Stimulated activated CD8-positive, alpha-beta memory T cell treated with anti-CD3 and anti-CD28 coated beads, Interleukin-4, amount 100 ng/mL, for 1 hour (primary cell): ENCODE results near the gene FOXO6.

ENCODE experiments used
- DNase-seq, 2 donors: peaks; one replicate each; pipeline ENCODE4 v3.0.0-alpha.2; 2020; ENCODE audit warnings: low read depth in 2 of 2, low spot score in 1 of 2

Gene FOXO6

DNA sequence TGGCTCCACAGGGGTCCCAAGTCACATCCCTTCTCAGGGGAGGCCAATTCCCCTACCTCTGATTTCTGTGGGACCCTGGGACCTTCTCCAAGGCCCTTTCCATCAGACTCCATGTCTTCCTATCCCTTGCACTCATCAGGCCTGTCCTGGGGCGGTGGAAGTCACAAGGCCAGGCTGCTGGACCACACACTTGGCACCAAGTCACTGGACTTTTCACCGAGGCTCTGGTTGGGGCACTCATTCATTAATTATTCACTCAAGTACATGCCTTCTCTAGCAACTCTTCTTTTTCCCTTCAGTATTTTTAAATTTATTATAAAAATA, 11.2 kb upstream of the FOXO6 start:
- DNase-seq: no peak

DNA sequence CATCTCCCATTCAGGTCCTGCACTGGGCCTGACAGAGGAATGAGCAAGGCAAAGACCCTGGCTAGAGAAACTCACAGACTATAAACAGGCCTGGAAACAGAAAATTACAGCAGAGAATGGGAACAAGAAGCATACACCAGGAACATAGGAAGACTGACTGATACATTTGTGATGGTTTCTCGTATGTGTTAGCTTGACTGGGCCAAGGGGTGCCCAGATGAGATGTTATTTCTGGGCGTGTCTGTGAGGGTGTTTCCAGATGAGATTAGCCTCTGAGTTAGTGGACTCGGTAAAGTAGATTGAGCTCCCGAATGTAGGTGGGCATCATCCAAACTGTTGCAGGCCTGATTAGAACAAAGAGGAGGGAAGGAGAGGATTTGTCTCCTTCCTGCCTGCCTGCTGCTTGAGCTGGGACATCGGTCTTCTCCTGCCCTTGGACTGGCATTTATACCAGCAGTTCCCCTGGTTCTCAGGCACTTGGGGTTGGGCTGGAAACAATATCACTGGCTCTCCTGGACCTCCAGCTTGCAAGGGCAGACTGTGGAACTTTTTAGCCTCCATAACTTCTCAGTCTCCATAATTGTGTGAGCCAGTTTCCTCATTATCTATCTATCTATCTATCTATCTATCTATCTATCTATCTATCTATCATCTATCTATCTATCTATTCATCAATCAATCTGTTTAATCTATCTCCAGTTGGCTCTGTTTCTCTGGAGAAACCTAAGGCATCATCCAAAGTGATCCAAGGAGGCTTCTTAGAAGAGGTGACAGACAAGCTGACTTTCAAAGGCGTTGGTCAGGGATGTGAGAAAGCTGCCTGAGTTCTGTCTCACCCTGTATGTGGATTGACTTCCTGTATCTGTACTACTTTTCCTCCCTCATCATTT, 9.7 kb upstream of the FOXO6 start:
- DNase-seq: no peak

DNA sequence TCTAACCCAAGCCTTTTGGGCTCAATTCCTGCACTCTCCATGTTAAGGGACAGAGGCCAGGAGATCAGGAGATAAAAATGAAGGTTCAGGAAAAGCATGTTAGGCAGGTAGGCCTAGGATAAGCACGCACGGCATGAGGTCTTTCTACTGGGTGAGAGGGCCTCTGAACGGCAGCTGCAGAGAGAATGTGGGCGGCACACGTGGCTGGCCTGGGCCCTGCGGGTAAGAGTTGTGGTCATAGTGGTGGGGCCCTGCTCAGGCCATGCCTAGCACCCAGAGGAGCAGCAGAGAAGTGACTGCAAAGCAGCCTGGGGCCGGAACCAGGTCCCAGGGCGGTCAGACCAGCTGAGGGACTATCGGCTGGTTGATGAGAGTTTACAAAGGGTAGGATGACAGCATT, 7.5 kb upstream of the FOXO6 start:
- DNase-seq: no peak

DNA sequence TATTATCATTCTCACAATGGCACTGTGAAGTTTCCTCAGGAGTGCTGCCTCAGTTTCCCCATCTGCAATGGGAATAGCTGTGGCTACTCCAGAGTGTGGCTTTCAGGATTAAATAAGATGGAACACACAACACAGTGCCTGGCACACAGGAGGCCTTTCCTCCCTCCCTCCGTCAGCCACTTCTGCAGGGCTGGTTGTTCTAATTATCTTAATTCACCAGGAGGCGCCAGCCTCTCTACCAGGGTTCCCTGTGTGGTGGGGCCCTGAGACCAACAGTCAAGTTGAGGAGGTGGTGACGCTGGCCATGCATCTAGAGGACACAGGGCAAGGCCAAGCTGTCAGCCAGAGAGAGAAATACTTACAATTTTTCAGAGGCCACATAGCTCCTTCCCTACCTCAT, 6.3 kb upstream of the FOXO6 start:
- DNase-seq: no peak

DNA sequence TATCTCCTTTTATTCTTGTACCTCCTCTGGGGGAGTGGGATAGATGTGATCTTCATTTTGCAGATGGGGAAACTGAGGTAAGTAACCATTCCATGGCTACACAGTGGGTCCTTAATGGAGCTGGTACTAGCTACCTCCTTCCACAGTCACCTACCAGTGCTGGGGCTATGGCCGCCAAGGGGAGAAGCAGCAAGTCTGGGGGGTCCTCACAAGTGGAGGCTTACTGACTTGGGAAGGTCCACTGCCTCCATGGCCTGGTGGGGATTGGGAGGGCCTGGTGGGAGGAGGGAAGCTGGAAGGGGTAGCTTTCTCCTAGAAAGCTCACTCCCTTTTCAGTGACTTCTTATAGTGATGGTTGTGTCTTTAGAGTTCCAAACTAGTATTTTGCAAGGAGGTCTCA, 5.9 kb upstream of the FOXO6 start:
- DNase-seq: no peak

DNA sequence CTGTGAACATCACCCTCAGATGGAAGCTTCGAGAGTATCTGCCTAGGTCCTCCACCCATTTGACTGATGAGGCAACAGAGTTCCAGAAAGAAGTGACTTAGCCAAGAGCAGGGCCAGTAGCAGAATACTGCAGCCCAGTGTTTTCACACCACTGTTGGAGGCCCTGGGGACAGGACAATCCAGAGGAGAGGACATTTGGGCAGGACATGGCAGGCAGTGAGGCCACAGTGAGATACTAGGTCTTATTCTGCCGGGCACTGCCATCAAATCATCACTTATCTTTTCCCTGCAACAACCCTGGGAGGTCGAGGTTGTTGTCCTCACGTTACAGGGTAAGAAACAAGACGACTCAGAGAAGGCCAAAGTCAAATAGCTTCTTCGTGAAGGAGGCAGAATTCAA, 5.5 kb upstream of the FOXO6 start:
- no peak for DNase-seq

DNA sequence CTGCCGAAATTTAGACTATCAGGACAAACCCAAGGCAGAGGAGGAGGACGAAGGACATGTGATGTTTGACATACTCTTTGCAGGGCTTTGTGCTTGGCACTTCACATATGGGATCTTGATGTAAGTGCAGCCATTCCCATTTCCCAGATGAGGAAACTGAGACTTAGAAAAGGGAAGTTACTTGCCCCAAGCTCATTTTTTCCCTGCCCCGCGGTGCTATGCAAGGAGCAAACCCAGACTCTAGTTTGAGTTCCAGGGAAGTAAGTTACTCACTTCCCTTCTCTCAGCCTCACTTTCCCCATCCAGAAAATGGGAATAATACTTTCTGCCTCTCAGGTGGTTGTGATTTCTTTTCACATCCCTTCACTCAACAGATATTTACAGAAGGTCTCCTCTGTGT, 4.5 kb upstream of the FOXO6 start:
- no peak for DNase-seq

DNA sequence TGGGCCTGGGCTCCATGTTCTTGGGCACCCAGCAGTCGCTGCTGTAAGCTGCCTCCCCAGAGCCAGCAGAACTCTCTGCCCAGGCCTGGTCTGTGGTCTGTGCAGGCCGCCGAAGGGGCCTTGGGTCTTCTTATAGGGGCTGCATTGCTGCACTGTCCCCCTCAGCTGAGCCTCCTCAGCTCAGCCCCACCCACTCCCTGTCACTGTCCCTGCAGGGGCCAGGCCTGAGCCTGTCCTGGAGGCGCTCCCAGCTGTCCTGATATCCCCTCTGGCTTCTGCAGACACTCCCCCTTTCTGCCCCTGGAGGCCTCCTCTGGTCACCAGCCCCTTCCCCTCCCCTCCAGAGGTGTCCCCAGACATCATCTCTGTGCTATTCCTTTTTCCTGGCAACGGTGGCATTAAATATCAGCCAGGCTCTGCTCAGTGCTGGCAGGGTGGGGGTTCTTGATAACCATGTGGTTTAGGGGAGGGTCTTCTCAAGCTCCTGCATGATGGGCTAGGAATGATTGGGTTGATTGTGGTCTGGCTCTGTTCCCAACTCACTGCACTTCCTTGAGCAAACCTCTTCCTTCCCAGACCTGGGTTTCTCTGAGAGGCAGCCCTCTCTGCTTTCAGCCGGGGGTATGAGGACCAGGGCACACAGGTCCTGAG, 3.7 kb upstream of the FOXO6 start:
- DNase-seq: no peak

DNA sequence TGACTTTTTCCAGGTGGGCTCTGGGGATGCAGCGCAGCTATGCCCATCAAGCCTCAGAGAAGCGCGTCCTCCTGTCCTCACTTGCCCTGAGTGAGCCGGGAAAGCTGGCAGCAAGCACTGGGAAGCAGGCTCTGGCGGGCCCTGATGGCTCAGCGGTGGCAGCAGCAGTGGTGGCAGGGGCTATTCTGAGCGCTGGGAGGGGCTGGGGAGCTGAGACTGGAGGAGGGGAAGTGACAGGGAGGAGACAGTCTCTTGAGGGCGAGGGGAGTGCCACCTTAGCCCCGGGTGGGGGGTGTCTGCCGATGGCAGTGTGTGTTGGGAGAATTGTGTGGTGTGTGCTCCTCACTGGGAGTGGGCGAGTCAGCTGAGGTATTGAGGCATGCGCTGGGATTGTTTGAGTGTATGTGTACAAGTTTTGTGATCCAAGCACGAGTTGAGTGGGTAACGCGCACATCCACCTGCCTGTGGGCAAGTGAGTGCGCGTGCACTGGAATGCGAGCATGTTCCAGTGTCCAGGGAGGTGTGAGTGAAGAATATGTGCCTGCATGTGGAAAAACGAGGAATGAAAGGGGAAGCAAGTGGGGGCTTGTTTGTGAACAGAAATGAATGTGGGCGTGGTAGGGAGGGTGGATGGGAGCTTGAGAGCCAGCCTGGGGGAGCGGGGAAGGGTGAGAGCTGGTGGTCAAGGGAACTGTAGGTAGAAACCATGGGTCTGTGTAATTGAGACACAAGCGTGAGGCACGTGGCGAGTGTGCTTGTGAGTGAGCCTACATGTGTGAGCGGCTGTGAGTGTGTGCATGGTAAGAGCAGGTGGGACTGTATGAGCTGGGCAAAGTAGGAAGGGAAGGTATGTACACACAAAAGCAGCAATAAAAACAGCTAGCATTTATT, 2.9 kb upstream of the FOXO6 start:
- DNase-seq: no peak

DNA sequence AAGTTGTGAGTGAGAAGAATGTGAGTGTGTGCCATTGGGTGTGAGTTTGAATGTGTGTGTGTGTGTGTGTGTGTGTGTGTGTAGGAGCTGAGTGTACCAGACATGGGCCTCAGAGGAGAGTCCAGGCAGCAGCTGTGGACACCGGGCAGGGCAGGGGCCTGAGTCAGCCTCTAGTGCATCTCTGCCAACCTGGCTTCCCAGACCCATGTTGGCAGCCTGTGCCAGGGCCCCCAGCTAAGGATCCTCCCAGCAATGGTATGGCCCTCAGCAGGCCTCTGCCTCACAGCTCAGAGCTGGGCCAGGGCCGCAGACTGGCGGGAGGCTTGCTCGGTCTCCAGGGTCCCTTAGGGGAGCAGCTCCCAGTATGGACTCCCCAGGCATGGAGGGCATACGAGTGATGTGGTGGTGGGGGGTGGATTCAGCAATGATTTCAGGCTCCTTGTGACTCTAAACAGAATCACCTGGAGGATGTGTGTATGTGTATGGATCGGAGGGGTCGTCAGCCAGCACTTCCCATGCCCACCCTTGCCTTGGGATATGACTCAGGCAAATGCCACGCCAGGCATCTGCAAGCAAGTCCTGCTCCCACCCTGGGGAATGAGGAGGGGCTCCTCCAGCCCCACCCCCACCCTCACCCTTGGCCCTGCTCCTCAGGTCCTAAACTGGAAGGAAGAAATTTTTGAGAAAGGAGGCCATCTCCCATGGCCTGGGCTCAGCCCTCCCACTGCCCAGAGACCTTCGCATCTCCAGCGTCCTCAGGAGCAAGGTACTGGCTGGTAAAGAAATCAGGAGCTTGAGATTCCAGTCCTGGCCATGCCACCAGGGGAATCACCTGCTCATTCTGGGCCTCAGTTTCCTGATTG, 1.8 kb upstream of the FOXO6 start:
- no peak for DNase-seq

DNA sequence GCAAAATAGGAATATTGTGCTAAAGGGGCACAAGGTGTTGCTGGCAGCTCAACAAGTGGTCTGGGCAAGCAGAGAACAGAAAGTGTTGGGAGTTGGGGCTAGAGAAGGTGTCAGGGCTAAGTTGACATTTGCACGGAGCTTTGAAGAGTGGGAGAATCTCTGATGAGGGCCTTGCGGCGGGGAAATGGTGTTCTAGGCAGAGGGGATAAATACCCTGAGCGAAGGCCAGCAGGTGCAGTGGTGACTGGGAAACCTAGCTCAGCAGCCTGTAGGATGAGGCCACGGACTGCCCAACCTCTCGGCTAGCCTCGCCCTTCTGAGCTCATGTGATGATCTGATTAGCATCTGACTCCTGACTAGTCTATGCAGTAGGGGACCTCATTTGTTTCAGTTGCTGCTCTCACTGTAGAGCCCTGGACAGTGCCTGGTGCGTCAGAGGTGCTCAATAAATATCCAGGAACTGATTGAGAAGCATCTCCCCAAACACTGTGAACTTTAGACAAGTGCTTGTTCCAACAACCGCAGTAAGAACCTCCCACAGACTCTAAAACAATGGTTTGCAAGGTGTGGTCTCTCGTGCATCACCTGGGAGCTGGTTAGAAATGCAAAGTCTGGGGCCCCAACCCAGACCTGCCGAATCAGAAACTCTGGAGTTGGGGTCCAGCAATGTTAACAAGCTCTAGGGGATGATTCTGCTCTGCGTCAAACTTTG, 1.0 kb upstream of the FOXO6 start:
- no peak for DNase-seq

DNA sequence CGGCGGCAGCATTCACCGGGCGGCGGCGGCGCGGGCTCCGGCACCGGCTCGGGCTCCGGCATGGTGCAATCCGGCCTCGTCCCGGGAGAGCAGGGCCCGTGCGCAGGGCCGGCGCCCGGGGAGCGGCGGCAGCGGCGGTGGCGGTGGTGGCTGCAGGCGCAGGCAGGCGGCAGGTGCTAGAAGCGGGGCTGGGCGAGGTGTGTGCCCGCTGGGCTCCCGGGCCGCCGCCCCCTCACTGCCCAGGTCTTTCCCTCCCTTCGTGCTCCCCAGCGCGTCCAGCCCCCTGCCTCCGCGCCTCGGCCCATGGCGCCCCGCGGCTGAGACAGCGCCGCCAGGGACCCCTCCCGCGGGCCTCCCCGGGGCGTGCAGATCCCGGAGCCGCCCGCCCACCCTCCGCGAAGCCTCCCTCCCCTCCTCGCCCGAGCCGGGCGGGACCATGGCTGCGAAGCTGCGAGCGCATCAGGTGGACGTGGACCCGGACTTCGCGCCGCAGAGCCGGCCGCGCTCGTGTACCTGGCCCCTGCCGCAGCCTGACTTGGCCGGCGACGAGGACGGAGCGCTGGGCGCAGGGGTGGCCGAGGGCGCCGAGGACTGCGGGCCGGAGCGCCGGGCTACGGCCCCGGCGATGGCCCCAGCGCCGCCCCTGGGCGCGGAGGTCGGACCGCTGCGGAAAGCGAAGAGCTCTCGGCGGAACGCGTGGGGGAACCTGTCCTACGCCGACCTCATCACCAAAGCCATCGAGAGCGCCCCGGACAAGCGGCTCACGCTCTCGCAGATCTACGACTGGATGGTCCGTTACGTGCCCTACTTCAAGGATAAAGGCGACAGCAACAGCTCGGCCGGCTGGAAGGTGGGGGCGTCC, 492 bp downstream of the FOXO6 start:
- DNase-seq: no peak

DNA sequence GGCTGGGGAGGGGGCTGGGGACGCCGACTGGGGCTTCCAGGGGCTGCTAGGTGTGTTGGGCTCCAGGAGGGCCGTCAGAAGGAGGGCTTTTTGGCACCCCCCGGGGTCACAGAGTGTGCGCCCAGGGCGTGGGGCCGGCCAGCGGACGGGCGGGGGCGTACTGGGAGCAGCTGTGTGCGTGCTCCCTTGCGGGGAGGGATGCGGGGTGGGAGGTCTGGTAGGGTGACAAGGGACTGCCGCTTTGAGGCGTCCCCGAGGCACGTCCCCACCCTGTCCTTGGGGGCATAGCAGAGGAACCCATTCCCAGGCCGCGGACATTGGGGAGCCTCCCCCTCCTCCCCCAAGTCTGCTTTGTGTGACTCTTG, 1.1 kb downstream of the FOXO6 start:
- no peak for DNase-seq

DNA sequence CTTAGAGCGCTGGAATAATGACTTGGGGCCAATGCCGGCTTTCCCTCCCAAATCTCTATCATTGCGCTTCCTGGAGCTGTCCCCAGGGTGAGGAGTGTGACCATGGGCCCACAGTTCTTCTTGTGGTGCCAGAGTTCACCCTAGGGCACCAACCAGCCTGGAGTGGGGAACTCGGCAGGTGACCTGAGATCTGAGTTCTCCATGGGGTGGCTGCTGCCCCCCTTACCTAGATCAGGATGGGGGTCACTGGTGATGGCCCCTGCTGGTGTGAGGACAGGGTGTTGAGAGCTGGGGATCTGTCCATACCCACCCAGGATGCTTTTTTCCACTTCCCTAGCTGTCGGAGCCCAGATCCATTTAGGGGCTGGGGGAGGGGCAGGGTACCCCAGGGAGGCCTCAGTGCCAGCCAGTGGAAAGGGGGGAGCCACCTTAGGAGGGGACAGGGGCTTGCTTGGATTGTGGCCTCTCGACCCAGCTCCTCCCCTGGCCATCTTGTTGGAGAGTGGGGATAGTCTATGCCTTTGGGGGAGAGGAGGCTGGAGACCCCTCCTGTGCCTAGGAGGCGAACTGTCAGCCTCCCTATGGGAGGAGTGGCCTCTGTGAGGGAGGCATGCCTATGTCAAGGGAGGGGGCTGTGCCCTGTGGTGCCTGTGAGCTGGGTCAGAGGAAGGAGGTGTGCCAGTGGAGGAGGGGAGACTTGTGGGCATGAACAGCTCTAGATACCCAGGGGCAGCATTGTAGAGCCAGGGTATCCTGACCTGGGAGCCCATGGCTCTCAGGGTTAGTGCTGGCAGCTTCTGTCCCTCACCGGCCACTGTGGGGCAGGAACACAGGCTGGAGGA, 1.7 kb downstream of the FOXO6 start:
- DNase-seq: no peak

DNA sequence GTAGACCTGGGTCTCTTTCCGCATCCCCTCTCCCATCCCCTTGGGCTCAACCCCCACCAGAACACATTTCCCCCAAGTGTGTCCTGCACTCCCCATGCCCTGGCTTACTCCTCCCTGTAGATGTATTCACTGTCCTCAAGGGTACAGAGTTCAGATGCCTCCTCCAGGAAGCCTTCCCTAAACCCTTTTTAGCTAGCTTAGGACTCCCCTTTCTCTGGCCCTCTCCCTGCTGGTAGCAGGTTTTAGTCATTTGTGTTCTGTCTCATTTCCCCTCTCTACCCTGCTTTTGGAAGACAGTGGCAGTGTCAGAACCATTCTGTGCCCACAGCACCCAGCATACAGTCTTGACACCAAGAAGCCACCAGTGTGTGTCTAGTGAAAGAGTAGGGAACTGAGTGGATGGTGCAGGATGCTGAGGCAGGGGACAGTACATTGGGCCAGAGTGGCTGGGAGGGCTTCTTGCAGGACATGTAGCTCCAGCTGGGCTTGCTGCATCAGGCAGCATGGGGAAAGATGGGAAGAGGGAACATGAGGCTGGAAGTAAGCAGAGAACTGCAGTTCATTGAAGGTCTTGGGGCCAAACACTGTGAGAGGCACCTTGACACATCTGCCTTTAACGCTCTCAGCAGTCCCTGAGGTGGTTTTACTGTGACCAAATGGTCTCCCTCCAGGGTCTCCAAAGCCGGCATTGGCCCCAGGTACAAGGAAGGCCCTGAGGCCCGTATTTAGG, 2.5 kb downstream of the FOXO6 start:
- no peak for DNase-seq

DNA sequence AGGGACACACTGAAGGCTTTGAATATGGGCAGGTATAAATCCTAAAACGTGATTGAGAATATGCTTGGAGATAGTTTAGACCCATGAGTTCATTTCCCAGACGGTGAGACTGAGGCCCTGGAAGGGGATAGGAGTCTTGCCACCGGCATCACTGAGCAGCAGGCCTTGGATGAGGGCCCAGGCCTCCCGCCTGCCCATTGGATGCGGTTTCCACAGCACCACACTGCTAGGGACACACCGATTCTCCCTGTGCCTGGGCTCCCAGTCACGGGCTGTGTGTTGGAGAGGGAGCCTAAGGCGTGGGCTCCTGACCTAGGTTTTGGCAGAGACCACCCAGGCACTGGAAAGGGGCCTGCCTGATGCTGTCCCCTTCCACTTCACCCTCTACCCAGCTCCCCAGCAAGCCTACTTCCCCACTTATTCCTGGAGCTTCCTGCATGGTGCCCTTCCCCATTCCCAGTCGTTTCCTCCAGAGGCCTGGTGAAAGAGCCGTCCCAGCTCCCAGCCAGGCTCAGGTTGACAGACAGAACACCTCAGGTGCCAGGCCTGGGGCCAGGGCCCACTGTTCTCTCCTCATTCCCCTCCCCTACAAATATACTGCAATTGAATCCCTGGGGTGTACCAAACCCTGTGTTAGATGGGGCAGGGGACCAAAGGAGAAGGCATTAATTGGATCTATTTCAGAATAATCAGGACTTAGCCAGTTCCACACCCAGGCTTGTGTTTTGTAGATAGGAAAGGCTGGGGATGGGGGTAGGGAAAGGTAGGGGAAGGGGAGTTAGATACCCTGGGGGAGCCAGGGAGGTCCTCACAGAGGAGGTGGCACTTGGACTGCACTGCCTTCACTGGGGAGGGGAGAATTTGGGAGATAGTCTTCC, 3.4 kb downstream of the FOXO6 start:
- no peak for DNase-seq

DNA sequence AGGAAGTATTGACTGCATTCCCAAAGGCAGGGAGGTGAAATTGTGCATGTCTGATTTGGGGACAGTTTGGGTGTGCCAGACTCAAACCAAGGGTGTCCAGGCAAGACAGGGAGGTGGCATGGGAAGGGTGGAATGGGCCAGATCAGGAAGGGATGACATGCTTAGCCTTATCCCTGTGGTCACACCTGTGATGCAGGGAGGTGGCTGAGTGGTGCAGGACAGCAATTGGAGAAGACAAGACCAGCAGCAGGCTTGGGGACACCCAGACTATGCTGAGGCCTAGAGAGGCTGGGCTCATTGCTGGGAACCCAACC, 4.0 kb downstream of the FOXO6 start:
- no peak for DNase-seq
